Body of pancreas (tissue), 4 donors: Measurements from ENCODE around the gene DDIT3.

Source experiments
- POLR2A ChIP-seq, 3 donors: fragments of 450-650 bp; IDR thresholded peaks; one replicate each; pipeline ENCODE4 v1.6.1; 2016; ENCODE audit warnings: antibody characterized with exemption in 3 of 3, mild to moderate bottlenecking in 2 of 3
- TF ChIP-seq, protein P1 (sequence below), 7 experiments: fragments of 450-650 bp in 4 of 7; fragments of 200-600 bp in 3 of 7; sonication (generic) in 3 of 7; IDR thresholded peaks; one replicate each; pipeline ENCODE4 v1.5.1; 2016 to 2019; ENCODE audit warnings: antibody characterized with exemption in 7 of 7

DNA sequence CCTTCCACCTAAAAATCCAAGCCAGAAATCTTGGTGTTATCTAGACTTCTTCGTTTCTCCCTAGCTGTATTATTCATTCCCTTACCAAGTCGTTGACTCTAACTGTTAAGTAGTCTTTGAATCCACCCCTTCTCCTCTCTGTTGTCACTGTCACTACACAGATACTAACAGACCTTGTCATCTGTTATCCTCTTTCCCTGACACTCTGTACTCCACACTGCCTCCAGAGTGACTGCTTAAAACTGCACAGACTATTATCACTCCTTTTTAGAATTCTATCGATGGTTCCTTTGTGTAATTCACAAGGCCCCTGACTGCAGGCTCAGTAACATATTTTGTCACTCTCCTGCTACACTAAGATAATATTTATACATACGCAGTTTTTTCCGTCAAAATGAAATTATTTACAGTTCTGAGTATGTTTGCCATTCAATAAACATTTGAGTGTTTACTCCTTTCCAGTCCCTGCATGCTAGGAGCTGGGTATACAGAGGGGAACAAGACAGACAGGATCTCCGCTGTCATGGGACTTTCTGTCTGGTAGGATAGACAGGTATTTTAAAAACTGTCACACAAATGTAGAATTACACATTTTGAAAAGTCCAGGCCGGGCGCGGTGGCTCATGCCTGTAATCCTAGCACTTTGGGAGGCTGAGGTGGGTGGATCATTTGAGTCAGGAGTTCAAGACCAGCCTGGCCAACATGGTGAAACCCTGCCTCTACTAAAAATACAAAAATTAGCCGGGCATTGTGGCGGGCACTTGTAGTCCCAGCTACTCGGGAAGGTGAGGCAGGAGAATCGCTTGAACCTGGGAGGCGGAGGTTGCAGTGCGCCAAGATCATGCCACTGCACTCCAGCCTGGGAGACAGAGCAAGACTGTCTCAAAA, 28.7 kb downstream of the DDIT3 start:
- no peak for TF ChIP-seq POLR2A (IDR thresholded peaks at IDR 0.05)
- TF ChIP-seq, protein P1, sequence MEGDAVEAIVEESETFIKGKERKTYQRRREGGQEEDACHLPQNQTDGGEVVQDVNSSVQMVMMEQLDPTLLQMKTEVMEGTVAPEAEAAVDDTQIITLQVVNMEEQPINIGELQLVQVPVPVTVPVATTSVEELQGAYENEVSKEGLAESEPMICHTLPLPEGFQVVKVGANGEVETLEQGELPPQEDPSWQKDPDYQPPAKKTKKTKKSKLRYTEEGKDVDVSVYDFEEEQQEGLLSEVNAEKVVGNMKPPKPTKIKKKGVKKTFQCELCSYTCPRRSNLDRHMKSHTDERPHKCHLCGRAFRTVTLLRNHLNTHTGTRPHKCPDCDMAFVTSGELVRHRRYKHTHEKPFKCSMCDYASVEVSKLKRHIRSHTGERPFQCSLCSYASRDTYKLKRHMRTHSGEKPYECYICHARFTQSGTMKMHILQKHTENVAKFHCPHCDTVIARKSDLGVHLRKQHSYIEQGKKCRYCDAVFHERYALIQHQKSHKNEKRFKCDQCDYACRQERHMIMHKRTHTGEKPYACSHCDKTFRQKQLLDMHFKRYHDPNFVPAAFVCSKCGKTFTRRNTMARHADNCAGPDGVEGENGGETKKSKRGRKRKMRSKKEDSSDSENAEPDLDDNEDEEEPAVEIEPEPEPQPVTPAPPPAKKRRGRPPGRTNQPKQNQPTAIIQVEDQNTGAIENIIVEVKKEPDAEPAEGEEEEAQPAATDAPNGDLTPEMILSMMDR (IDR thresholded peaks at IDR 0.05), result no peak
